Kidney (tissue), 14 donors: ENCODE data around the gene PHACTR3. TPM values are rescaled to one million over a fixed set of nuclear protein-coding genes. Genes with fewer than 3 reads are reported as not detected.

Experiments used
- DNase-seq, 5 donors: peaks; one replicate each; pipeline ENCODE4 v3.0.0-alpha.2; 2013 to 2020
- FAIRE-seq: peaks from 2 replicates; lab custom pipeline; 2012; peaks lifted over from hg19 to GRCh38; lab: Jason Lieb, UNC
- H3K27ac ChIP-seq, 2 donors: one replicate each; pipeline ENCODE4 v1.7.0; 2013; ENCODE audit warnings: low read depth in 2 of 2, low read length in 2 of 2, inconsistent platforms in 1 of 2
- H3K27me3 ChIP-seq: one replicate; pipeline ENCODE4 v1.7.1; 2013; ENCODE audit warnings: low read length, inconsistent platforms; ENCODE audit not compliant: control insufficient read depth, insufficient read depth
- H3K36me3 ChIP-seq, 3 donors: one replicate each; pipeline versions ENCODE4 v1.7.0 to v1.7.1; 2013; ENCODE audit warnings: low read length in 3 of 3, control low read depth in 1 of 3, inconsistent platforms in 1 of 3; ENCODE audit not compliant: insufficient read depth in 3 of 3, control insufficient read depth in 2 of 3
- H3K4me1 ChIP-seq, 3 donors: one replicate each; pipeline versions ENCODE4 v1.7.0 to v1.7.1; 2013; ENCODE audit warnings: low read length in 3 of 3, inconsistent platforms in 1 of 3, low read depth in 1 of 3; ENCODE audit not compliant: control insufficient read depth in 2 of 3, insufficient read depth in 2 of 3
- H3K4me3 ChIP-seq, 3 donors: one replicate each; pipeline versions ENCODE4 v1.7.0 to v1.8.1; 2013; ENCODE audit warnings: low read length in 3 of 3, control low read depth in 1 of 3, inconsistent platforms in 1 of 3
- H3K9ac ChIP-seq, 3 donors: one replicate each; pipeline versions ENCODE4 v1.7.0 to v1.7.1; 2013; ENCODE audit warnings: low read length in 3 of 3, control low read depth in 1 of 3, inconsistent platforms in 1 of 3
- H3K9me3 ChIP-seq, 3 donors: one replicate each; pipeline versions ENCODE4 v1.7.0 to v1.7.1; 2013; ENCODE audit warnings: low read length in 3 of 3, control low read depth in 1 of 3, inconsistent platforms in 1 of 3; ENCODE audit not compliant: control insufficient read depth in 2 of 3, insufficient read depth in 1 of 3
- CTCF ChIP-seq: IDR thresholded peaks from 3 replicates; pipeline ENCODE4 v1.5.1; 2012; ENCODE audit warnings: mild to moderate bottlenecking, moderate library complexity, borderline replicate concordance; ENCODE audit not compliant: insufficient read depth; ENCODE audit errors: extremely low read depth
- intact Hi-C: fragments of 100-400 bp; cut with DNase I; formaldehyde crosslinking; loops from one replicate; pipeline ENCODE4 v1.11.1; 2022
- polyA plus RNA-seq: library from polyadenylated mRNA; stranded (reverse); fragments of 350-450 nt; fragmentation: Illumina TruSeq; extraction: RNeasy Lipid Tissue Mini Kit (QIAGEN cat#74804); gene quantifications from one replicate; pipeline ENCODE4 v1.2.3, GENCODE V29; 2014; ENCODE audit warnings: low read depth, low replicate concordance; ENCODE audit not compliant: insufficient read depth
- total RNA-seq: library from RNA; stranded (reverse); fragmentation: NEBNext Ultra II Directional; extraction: Animal tissue kit (Norgen Biotek cat#: 25700); gene quantifications from one replicate; pipeline ENCODE4 v1.2.1, GENCODE V29; 2021
- donor health status: control.
- donor health status: control.
- donor health status: control.
- donor health status: control.
- donor health status: control.
- donor health status: DM: yes; HTN: yes; CAD: no.
- donor health status: Normal renal cell carcinoma (clear cell type).

Gene PHACTR3
- total and polyA plus RNA-seq, 2 donors from 2014 or later = 1.7 to 12.3 TPM

- H3K36me3 ChIP-seq = no peaks in the 10 kb centered on the region
- no peak for TF ChIP-seq CTCF
- H3K27ac ChIP-seq = no peak overlapping the region
- FAIRE-seq (no peak), DNase-seq (no peak)
- no peak overlapping the region for H3K4me3 ChIP-seq
- H3K9me3 ChIP-seq = no peaks in the 10 kb centered on the region
- H3K4me1 ChIP-seq = no peaks in the 10 kb centered on the region
- intact Hi-C loops = no loop called here
- no peaks in the 10 kb centered on the region for H3K27me3 ChIP-seq
- H3K9ac ChIP-seq = no peak overlapping the region
Measured at GRCh38 chr20:59745201-59745600, 140.9 kb downstream of the PHACTR3 start.

- no peak overlapping the region for H3K9ac ChIP-seq
- DNase-seq (no peak), FAIRE-seq (no peak)
- intact Hi-C loops = no loop called here
- H3K36me3 ChIP-seq = no peaks in the 10 kb centered on the region
- H3K4me3 ChIP-seq = no peak overlapping the region
- no peaks in the 10 kb centered on the region for H3K27me3 ChIP-seq
- TF ChIP-seq CTCF = no peak
- H3K27ac ChIP-seq = no peak overlapping the region
- H3K9me3 ChIP-seq = no peaks in the 10 kb centered on the region
- no peaks in the 10 kb centered on the region for H3K4me1 ChIP-seq
Measured at GRCh38 chr20:59745716-59746115, 141.4 kb downstream of the PHACTR3 start.

- Histone ChIP-seq H3K36me3 (no peaks in the 10 kb centered on the region), H3K4me1 (no peaks in the 10 kb centered on the region), H3K9ac (no peak overlapping the region), H3K27ac (no peak overlapping the region), H3K27me3 (no peaks in the 10 kb centered on the region), H3K9me3 (no peaks in the 10 kb centered on the region), H3K4me3 (no peak overlapping the region)
- FAIRE-seq (no peak), DNase-seq (no peak)
- intact Hi-C loops = no loop called here
- TF ChIP-seq CTCF = no peak
Measured at GRCh38 chr20:59746155-59746554, 141.8 kb downstream of the PHACTR3 start.
